GM10266 (cell line): ENCODE data around the gene DMGDH.
A peak's percentile ranks its signal among the peaks of the same experiment; 100 is the strongest.

Source experiments
- DNase-seq: peaks from one replicate; pipeline ENCODE4 v3.0.0; 2012; ENCODE audit errors: extremely low spot score
- TF ChIP-seq, protein P1 (sequence below): IDR thresholded peaks from 2 replicates; pipeline ENCODE4 v1.5.1; 2012; ENCODE audit warnings: mild to moderate bottlenecking, low read depth; ENCODE audit not compliant: control insufficient read depth, insufficient read depth; ENCODE audit errors: missing control alignments

Gene DMGDH

DNA sequence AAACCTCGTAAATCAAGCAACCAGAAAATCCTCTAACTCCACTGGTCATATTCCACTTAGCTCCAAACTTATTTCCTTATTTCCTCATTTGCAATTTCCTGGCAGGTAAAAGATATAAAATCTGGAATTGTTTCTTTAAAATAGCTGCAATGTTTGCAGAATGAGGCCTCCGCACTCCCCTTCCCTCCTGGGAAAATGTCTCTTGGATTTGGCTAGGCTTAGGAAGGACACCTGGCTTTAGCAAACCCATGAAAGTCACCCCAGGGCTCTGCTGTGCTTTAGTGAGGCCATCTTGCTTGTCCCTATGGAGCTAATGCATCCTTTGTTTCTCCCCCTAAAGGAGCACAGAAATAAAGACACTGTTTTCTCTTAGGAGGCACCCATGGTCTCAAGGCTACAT lies 94.9 kb downstream of the DMGDH start:
- TF ChIP-seq, protein P1, sequence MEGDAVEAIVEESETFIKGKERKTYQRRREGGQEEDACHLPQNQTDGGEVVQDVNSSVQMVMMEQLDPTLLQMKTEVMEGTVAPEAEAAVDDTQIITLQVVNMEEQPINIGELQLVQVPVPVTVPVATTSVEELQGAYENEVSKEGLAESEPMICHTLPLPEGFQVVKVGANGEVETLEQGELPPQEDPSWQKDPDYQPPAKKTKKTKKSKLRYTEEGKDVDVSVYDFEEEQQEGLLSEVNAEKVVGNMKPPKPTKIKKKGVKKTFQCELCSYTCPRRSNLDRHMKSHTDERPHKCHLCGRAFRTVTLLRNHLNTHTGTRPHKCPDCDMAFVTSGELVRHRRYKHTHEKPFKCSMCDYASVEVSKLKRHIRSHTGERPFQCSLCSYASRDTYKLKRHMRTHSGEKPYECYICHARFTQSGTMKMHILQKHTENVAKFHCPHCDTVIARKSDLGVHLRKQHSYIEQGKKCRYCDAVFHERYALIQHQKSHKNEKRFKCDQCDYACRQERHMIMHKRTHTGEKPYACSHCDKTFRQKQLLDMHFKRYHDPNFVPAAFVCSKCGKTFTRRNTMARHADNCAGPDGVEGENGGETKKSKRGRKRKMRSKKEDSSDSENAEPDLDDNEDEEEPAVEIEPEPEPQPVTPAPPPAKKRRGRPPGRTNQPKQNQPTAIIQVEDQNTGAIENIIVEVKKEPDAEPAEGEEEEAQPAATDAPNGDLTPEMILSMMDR: no peak
- DNase-seq: no peak

DNA sequence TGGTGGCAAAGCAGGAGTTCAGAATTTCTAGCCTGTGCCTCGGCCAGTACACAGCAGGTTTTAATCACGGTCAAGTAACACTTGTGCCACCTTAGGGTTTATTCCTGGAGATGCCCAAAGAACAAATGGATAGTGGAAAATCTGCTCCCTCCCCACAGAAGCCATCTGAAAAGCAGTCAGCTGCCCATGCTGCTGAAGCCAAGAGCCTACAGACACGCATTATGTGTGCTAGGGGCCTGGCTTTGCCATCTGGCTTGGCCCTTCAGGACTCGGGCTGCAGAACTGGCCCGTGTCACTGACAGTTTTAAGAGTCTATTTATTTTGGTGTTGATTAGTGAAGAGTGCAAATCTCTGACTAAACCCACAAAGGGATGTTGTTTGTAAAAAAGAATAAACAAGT lies 95.5 kb downstream of the DMGDH start:
- TF ChIP-seq, protein P1: no peak
- no peak for DNase-seq

DNA sequence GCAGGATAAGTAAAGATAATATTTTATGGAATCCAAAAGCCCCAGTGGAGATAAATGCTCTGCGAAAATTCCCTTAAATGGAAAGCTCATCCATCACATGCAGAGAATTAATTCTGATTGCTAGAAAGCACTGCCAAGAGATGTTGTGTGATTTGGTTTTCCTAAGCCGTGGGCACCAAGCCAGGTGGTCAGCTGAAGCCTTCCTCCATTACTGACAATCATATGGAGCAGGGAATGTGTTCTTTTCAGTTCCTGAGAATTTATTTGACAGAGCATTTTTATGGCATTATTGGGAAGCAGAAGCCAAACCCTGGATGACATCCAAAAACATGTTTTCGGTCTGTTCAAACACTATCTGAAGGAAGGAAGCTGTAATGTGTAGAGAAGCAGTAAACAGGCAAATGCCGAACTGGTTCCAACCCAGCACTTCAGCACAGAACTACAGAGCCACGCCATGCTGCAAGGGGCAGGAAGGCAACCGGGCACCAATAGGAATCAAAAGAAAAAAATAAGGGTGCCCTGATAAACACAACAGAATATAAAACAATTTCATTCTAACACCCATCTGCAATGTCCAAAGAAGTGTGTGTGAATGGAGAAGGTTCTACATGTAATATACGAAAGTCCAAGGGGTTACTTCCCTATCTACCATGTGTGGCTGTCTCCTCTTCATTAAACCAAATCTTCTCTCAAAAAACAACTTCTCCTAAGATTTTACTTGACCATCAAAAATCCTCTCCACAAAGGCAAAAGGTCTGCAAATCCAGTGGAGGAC lies 96.6 kb downstream of the DMGDH start:
- DNase-seq: no peak
- TF ChIP-seq, protein P1: no peak

DNA sequence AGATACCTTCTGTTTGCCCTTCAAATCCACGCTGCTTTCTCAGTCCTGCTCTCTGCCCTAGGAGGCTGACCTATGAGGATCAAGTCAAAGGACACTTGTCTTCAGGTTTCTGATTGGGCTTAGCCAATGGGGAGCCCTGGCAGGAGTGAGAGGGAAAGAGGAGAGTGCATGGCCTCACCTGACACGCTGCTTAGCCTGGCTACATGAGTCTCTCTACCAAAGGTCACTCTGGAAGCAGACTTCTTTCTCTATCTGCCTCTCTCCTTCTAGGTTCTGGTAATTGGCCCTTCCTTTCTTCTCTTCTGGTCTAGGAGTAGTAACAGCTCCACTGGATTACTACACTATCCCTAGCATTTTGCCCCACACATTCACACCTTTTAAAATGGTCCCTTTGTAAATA lies 97.5 kb downstream of the DMGDH start:
- TF ChIP-seq, protein P1: no peak
- no peak for DNase-seq

DNA sequence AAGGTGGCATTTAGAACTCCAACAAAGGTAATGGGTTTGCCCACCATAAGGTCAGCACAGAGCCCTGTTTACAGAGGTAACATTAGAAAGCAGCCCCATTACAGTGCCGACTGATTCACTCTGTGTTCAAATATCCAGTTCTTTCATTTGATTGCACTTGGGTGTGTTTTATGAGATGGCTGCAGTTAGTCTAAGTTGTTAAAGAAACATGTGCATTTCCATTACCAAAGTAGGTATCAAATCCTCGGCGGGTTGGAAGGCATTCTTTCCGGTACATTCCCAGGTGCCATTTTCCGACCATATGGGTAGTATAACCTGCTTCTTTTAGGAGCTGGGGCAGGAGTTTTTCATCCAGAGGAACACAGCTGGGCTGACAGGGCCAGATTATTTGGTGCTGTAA lies 100.7 kb downstream of the DMGDH start:
- no peak for DNase-seq
- TF ChIP-seq, protein P1: no peak

DNA sequence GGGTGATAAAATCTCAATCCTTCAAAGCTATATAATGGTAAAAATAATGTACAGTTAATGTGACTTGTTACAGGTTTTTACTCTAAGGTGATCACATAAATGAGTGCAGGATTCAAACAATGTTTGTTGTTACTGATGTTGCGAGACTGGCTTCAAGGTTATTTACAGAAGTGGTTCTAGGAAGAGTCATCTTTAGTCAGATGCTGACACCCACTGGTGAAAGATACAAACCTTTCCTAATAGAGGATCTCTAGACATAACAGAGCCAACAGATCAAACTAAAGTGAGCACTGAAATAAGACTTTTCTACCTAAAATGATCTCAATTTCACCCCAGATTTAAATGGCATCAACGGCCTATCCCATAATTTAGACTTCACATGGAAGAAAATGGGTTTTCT lies 104.6 kb downstream of the DMGDH start:
- TF ChIP-seq, protein P1: peak; percentile 46
- no peak for DNase-seq

DNA sequence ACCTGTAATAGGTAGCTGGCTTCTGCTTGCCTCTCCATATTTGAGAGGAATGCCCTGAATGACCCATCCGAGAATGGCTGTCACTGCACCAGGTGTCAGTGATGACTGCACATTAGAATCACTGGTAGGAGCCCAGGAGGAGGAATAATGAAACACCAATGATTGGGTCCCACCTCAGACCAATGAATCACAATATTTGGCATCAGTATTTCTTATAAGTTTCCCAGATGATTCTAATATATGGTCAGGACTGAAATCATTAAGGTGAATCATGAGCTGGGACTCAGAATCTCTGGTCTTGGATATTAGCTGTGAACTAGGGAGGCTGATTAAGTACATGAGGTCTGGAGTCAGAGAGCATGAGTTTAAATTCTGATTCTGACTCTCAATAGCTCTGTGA lies 107.7 kb downstream of the DMGDH start:
- no peak for DNase-seq
- TF ChIP-seq, protein P1: no peak
